H1 (cell line): ENCODE results near the gene SIK2. TPM values are rescaled to one million over a fixed set of nuclear protein-coding genes. Genes with fewer than 3 reads are reported as not detected.

ENCODE experiments used
- CTCF ChIA-PET: fragments of 300-600 bp; sonication (Branson Sonifier 250); formaldehyde crosslinking; loops from one replicate; lab custom pipeline; 2021; ENCODE audit not compliant: partially characterized antibody; lab: Charles Lee
- POLR2A ChIA-PET: fragments of 300-600 bp; sonication (Branson Sonifier 250); formaldehyde crosslinking; loops from one replicate; lab custom pipeline; 2021; ENCODE audit warnings: inconsistent platforms; ENCODE audit not compliant: partially characterized antibody; lab: Charles Lee
- DNase-seq, 2 experiments: peaks; one replicate each; pipeline versions ENCODE4 v3.0.0 to v3.0.0-alpha.2; 2010 to 2022; ENCODE audit warnings: low spot score in 2 of 2, low read depth in 1 of 2, mixed read lengths in 1 of 2
- FAIRE-seq: peaks from 2 replicates; lab custom pipeline; 2011; peaks lifted over from hg19 to GRCh38; lab: Jason Lieb, UNC
- H2AFZ ChIP-seq: 2 replicates; pipeline ENCODE4 v1.8.1; 2012; ENCODE audit warnings: low read length, inconsistent platforms
- H2AK5ac ChIP-seq: 2 replicates; pipeline ENCODE4 v1.6.1; 2013; ENCODE audit warnings: low read depth, low read length
- H2BK120ac ChIP-seq: replicated peaks from 2 replicates; pipeline ENCODE3; 2013; ENCODE audit warnings: low read depth, low read length, inconsistent platforms
- H2BK12ac ChIP-seq: 2 replicates; pipeline ENCODE4 v1.6.1; 2013; ENCODE audit warnings: low read depth, low read length
- H2BK15ac ChIP-seq: 2 replicates; pipeline ENCODE4 v1.6.1; 2013; ENCODE audit warnings: low read length
- H2BK20ac ChIP-seq: 2 replicates; pipeline ENCODE4 v1.6.1; 2013; ENCODE audit warnings: low read length
- H2BK5ac ChIP-seq: 2 replicates; pipeline ENCODE4 v1.6.1; 2013; ENCODE audit warnings: low read depth, low read length
- H3K14ac ChIP-seq: 2 replicates; pipeline ENCODE4 v1.6.1; 2013; ENCODE audit warnings: inconsistent platforms; ENCODE audit not compliant: insufficient read length
- H3K18ac ChIP-seq: 2 replicates; pipeline ENCODE4 v1.6.1; 2013; ENCODE audit warnings: low read length; ENCODE audit errors: extremely low read depth
- H3K23ac ChIP-seq: 2 replicates; pipeline ENCODE4 v1.6.1; 2013; ENCODE audit warnings: inconsistent platforms; ENCODE audit not compliant: insufficient read length
- H3K23me2 ChIP-seq: 2 replicates; pipeline ENCODE4 v1.6.1; 2013; ENCODE audit warnings: low read depth, low read length
- H3K27ac ChIP-seq: 2 replicates; pipeline ENCODE4 v1.6.1; 2011; ENCODE audit warnings: low read depth, low read length, inconsistent platforms
- H3K27me3 ChIP-seq, 4 experiments: replicated peaks in 1 of 4; 1 replicate in 1 of 4; 2 replicates in 3 of 4; pipeline versions ENCODE4 v1.6.1 to v1.8.1; 2011 to 2013; ENCODE audit warnings: low read length in 3 of 4, mild to moderate bottlenecking in 3 of 4, inconsistent platforms in 2 of 4, mixed read lengths in 2 of 4, moderate library complexity in 1 of 4; ENCODE audit not compliant: control insufficient read depth in 3 of 4, insufficient read depth in 3 of 4; ENCODE audit errors: extremely low read depth in 1 of 4
- H3K36me3 ChIP-seq, 4 experiments: 2 replicates each; pipeline versions ENCODE4 v1.6.1 to v1.8.1; 2011 to 2013; ENCODE audit warnings: mild to moderate bottlenecking in 4 of 4, low read length in 3 of 4, moderate library complexity in 2 of 4, control low read depth in 1 of 4, inconsistent platforms in 1 of 4; ENCODE audit not compliant: insufficient read depth in 4 of 4, control insufficient read depth in 2 of 4
- H3K4ac ChIP-seq: replicated peaks from 2 replicates; pipeline ENCODE3; 2013; ENCODE audit warnings: low read length, low read depth, mixed read lengths, inconsistent platforms; ENCODE audit not compliant: insufficient read length
- H3K4me1 ChIP-seq, 4 experiments: replicated peaks in 1 of 4; 1 replicate in 1 of 4; 2 replicates in 3 of 4; pipeline versions ENCODE4 v1.6.1 to v1.8.1; 2011 to 2013; ENCODE audit warnings: low read length in 3 of 4, inconsistent platforms in 2 of 4, mixed read lengths in 1 of 4; ENCODE audit not compliant: insufficient read depth in 4 of 4, control insufficient read depth in 3 of 4
- H3K4me2 ChIP-seq, 2 experiments: 2 replicates each; pipeline versions ENCODE4 v1.6.1 to v1.8.1; 2011 to 2013; ENCODE audit warnings: low read depth in 2 of 2, low read length in 2 of 2, control low read depth in 1 of 2, inconsistent platforms in 1 of 2, mild to moderate bottlenecking in 1 of 2; ENCODE audit not compliant: insufficient read depth in 1 of 2
- H3K4me3 ChIP-seq, 4 experiments: fragments of 200-600, 300-600 bp in 1 of 4; sonication (generic), shearing (Covaris generic), sonication (Bioruptor Twin) in 1 of 4; 2 replicates each; pipeline versions ENCODE4 v1.5.1 to v1.8.1; 2011 to 2016; ENCODE audit warnings: low read length in 4 of 4, low read depth in 3 of 4, control low read depth in 2 of 4, inconsistent platforms in 2 of 4, mild to moderate bottlenecking in 2 of 4, mixed read lengths in 1 of 4, moderate library complexity in 1 of 4; ENCODE audit not compliant: insufficient read depth in 2 of 4; ENCODE audit errors: extremely low read depth in 1 of 4
- H3K56ac ChIP-seq: replicated peaks from 2 replicates; pipeline ENCODE3; 2013; ENCODE audit warnings: low read depth, mild to moderate bottlenecking, mixed read lengths, low read length, inconsistent platforms; ENCODE audit not compliant: insufficient read length
- H3K79me1 ChIP-seq: 2 replicates; pipeline ENCODE4 v1.6.1; 2013; ENCODE audit warnings: low read depth, low read length, control low read depth
- H3K79me2 ChIP-seq, 2 experiments: 2 replicates each; pipeline versions ENCODE4 v1.6.1 to v1.8.1; 2012 to 2013; ENCODE audit warnings: low read length in 2 of 2, mild to moderate bottlenecking in 2 of 2, inconsistent platforms in 1 of 2; ENCODE audit not compliant: insufficient read depth in 2 of 2, control insufficient read depth in 1 of 2
- H3K9ac ChIP-seq, 4 experiments: replicated peaks in 1 of 4; 1 replicate in 1 of 4; 2 replicates in 3 of 4; pipeline versions ENCODE4 v1.6.1 to v1.8.1; 2011 to 2013; ENCODE audit warnings: low read depth in 3 of 4, low read length in 3 of 4, control low read depth in 2 of 4, mild to moderate bottlenecking in 2 of 4, moderate library complexity in 2 of 4, inconsistent platforms in 1 of 4; ENCODE audit errors: extremely low read depth in 1 of 4
- H3K9me3 ChIP-seq, 2 experiments: 2 replicates each; pipeline versions ENCODE4 v1.6.1 to v1.8.1; 2012 to 2013; ENCODE audit warnings: mild to moderate bottlenecking in 2 of 2, moderate library complexity in 2 of 2, control low read depth in 1 of 2, inconsistent platforms in 1 of 2, low read depth in 1 of 2, low read length in 1 of 2, mixed read lengths in 1 of 2; ENCODE audit not compliant: insufficient read depth in 2 of 2
- H4K20me1 ChIP-seq, 2 experiments: replicated peaks in 1 of 2; 2 replicates each; pipeline versions ENCODE3 to v1.8.1; 2011 to 2013; ENCODE audit warnings: inconsistent platforms in 2 of 2, low read length in 2 of 2, mild to moderate bottlenecking in 1 of 2; ENCODE audit not compliant: insufficient read depth in 2 of 2, control insufficient read depth in 1 of 2
- H4K5ac ChIP-seq: 2 replicates; pipeline ENCODE4 v1.6.1; 2013; ENCODE audit warnings: low read length, low read depth, mixed read lengths, inconsistent platforms; ENCODE audit not compliant: insufficient read length
- H4K8ac ChIP-seq: 2 replicates; pipeline ENCODE4 v1.8.0; 2013; ENCODE audit warnings: mild to moderate bottlenecking, moderate library complexity, low read length, inconsistent platforms; ENCODE audit not compliant: insufficient read depth; ENCODE audit errors: extremely low read depth
- H4K91ac ChIP-seq: replicated peaks from 2 replicates; pipeline ENCODE3; 2013; ENCODE audit warnings: low read length, mixed read lengths, inconsistent platforms; ENCODE audit not compliant: insufficient read length
- CEBPB ChIP-seq: IDR thresholded peaks from 2 replicates; pipeline ENCODE4 v1.6.1; 2012; ENCODE audit warnings: low read depth, low read length
- EZH2 ChIP-seq: fragments of 200-600 bp; sonication (generic); IDR thresholded peaks from 2 replicates; pipeline ENCODE4 v1.7.1; 2012; ENCODE audit warnings: low read depth, mild to moderate bottlenecking, moderate library complexity, low read length, inconsistent platforms; ENCODE audit not compliant: severe bottlenecking
- POLR2AphosphoS5 ChIP-seq: IDR thresholded peaks from 2 replicates; pipeline ENCODE4 v1.6.1; 2011; ENCODE audit warnings: low read depth, low read length
- SIX5 ChIP-seq: IDR thresholded peaks from 2 replicates; pipeline ENCODE4 v1.6.1; 2011; ENCODE audit warnings: mild to moderate bottlenecking, low read depth, low read length
- WGBS, 2 experiments: shearing (Covaris generic) in 1 of 2; methylation state at CpG; one replicate each; pipeline versions ENCODE4 v1.1.6 to v1.1.7; 2013 to 2015; ENCODE audit warnings: low lambda C conversion rate in 2 of 2, mixed read lengths in 2 of 2, inconsistent platforms in 1 of 2, low coverage in 1 of 2, missing lambda C conversion rate in 1 of 2; ENCODE audit not compliant: insufficient replicate concordance in 2 of 2, insufficient coverage in 1 of 2, insufficient read length in 1 of 2; ENCODE audit errors: extremely low coverage in 1 of 2, missing lambda C conversion rate in 1 of 2; 5-methylcytosine and 5-hydroxymethylcytosine counted together
- polyA plus RNA-seq, 7 experiments: library from polyadenylated mRNA; depleted of rRNA in 3 of 7; stranded (reverse) in 5 of 7; unstranded in 2 of 7; fragments of >200 nt in 5 of 7; fragments of 200-250 nt in 2 of 7; gene quantifications; 1 replicate in 5 of 7; 2 replicates in 1 of 7; 4 replicates in 1 of 7; pipeline versions ENCODE4 v1.2.1 to v1.2.3, GENCODE V29; 2011 to 2013; ENCODE audit warnings: missing spikeins in 2 of 7, mixed read lengths in 2 of 7
- total RNA-seq: library from RNA; stranded (reverse); fragmentation: NEBNext Ultra II Directional; extraction: Animal tissue kit (Norgen Biotek cat#: 25700); gene quantifications from 2 replicates; pipeline ENCODE4 v1.2.1, GENCODE V29; 2021

The SIK2 gene
- total and polyA plus RNA-seq, 2 of the 8 experiments (the other 6 are each of a cell fraction or from before 2014, with no cell fraction given), result 8.8 to 11.2 TPM

DNA sequence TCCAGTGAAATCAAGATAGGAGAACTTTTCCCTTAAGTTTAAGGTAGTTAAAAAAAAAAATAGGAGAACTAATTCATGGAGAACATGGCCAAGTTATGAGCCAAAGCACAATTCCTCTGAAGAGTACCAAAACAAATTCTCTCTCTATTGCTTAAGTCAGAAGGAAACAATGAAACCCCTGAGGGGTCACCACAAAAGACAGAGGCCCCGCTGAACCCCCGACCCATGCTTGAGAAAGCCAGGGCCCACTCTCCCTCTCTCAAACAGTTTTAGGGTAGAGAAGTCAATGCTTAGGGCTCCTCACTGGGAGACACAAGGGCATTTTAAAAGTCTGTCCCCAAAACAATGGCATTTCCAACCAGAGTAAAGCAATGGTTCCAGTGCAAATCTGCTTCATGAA is 137.1 kb downstream of the SIK2 start:
- no peaks in the 10 kb centered on the region for H3K23me2 ChIP-seq
- H3K79me1 ChIP-seq, result 0 out of 2 replicates have a peak, but pooled peaks cover 5% of the 10 kb centered on the region
- H3K9ac ChIP-seq, result no peak overlapping the region
- no peak overlapping the region for H3K56ac ChIP-seq
- H2BK20ac ChIP-seq, result no peak overlapping the region
- 38% methylated on average over 2 of the region's 2 CpGs; no CpG with 5 or more reads in 1 of the 2 experiments for WGBS, 2 experiments
- H4K20me1 ChIP-seq, result peaks cover 0 to 2% of the 10 kb centered on the region in 2 experiments
- no peak overlapping the region for H3K4me2 ChIP-seq
- H3K36me3 ChIP-seq, result peaks cover 0 to 26% (median 14%) of the 10 kb centered on the region in 4 experiments; a peak in 5 of 8 replicates
- ChIA-PET CTCF (interaction anchor here (0.9 to 1.7 kb wide), 2 partner anchors 8 to 149 kb away, joined by 4 to 5 read pairs; no protein-coding TSS in a partner anchor), POLR2A (interaction anchor here (0.6 to 3.6 kb wide), 7 partner anchors 12 to 59 kb away, joined by 3 to 19 read pairs (median 4); partner anchors contain the start of gene PPP2R1B)
- H3K18ac ChIP-seq, result no peak overlapping the region
- no peak overlapping the region for H4K5ac ChIP-seq
- no peak overlapping the region for H4K8ac ChIP-seq
- H4K91ac ChIP-seq, result no peak overlapping the region
- H3K4me3 ChIP-seq, result no peak overlapping the region
- TF ChIP-seq EZH2 (no peak), CEBPB (peak; percentile 55), POLR2AphosphoS5 (no peak), SIX5 (no peak)
- no peaks in the 10 kb centered on the region for H3K27me3 ChIP-seq
- peaks cover 0 to 10% (median 5%) of the 10 kb centered on the region in 4 experiments; a peak in 5 of 7 replicates for H3K4me1 ChIP-seq
- H3K27ac ChIP-seq, result no peak overlapping the region
- no peak overlapping the region for H3K23ac ChIP-seq
- no peaks in the 10 kb centered on the region for H3K79me2 ChIP-seq
- no peak overlapping the region for H3K14ac ChIP-seq
- no peaks in the 10 kb centered on the region for H3K9me3 ChIP-seq
- H2AFZ ChIP-seq, result no peak overlapping the region
- H2BK15ac ChIP-seq, result no peak overlapping the region
- H2BK12ac ChIP-seq, result no peak overlapping the region
- H2AK5ac ChIP-seq, result no peak overlapping the region
- H3K4ac ChIP-seq, result no peak overlapping the region
- H2BK5ac ChIP-seq, result no peak overlapping the region
- DNase-seq, result no peak
- FAIRE-seq, result no peak
- no peak overlapping the region for H2BK120ac ChIP-seq
